HG02852 (cell line): ENCODE measurements around the gene REN.

Experiments
- ATAC-seq: cut with Tn5 transposase; IDR thresholded peaks from one replicate; pipeline ENCODE4 v1.9.1; 2021; ENCODE audit warnings: mild to moderate bottlenecking, moderate library complexity; ENCODE audit not compliant: unreplicated experiment

Gene REN

GRCh38 chr1:204110894-204111633 is 55.1 kb downstream of the REN start:
- no peak for ATAC-seq

- no peak for ATAC-seq
Observed at GRCh38 chr1:204108312-204109141, 57.6 kb downstream of the REN start.

GRCh38 chr1:204107892-204108291 is 58.2 kb downstream of the REN start:
- ATAC-seq, result no peak

DNA sequence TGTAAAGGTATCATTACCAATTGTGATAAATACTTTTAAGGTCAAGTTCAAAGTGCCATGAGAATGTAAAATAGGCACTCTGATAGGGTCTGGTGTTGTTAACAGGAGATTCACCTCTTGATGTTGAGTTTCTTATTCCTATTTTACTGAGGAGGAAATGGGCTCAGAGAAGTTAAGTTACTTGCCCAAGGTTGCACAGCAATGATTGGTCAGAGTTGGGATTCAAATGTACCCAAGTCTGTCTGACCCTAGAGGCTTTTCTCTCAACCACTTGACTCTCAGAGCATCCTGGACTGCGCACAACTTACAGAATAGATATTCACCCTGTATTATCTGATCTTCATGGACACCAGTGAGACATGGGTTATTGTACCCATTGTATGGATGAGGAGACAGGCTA is 59.3 kb downstream of the REN start:
- ATAC-seq, result no peak

GRCh38 chr1:204105131-204105515 is 61.0 kb downstream of the REN start:
- ATAC-seq, result no peak
